Brain microvascular endothelial cell (primary cell): Measurements from ENCODE around the gene JAG2.

Experiments
- DNase-seq: peaks from one replicate; pipeline ENCODE4 v3.0.0-alpha.2; 2020
- H3K27ac ChIP-seq: fragments of 250-450 bp; sonication (Bioruptor Pico); 2 replicates; pipeline ENCODE4 v1.5.1; 2020; ENCODE audit warnings: mild to moderate bottlenecking, moderate library complexity
- H3K27me3 ChIP-seq: fragments of 250-450 bp; sonication (Bioruptor Pico); replicated peaks from 2 replicates; pipeline ENCODE4 v1.5.1; 2020; ENCODE audit warnings: mild to moderate bottlenecking
- H3K36me3 ChIP-seq: fragments of 250-450 bp; sonication (Bioruptor Pico); replicated peaks from 2 replicates; pipeline ENCODE4 v1.5.1; 2020; ENCODE audit warnings: mild to moderate bottlenecking
- H3K4me3 ChIP-seq: 2 replicates; pipeline ENCODE4 v1.5.1; 2011; ENCODE audit warnings: low read depth, mild to moderate bottlenecking, control low read depth, low read length, moderate library complexity
- CTCF ChIP-seq: IDR thresholded peaks from 2 replicates; pipeline ENCODE4 v1.5.1; 2011; ENCODE audit warnings: low read depth, mild to moderate bottlenecking, moderate library complexity, low read length, control low read depth, inconsistent platforms; ENCODE audit errors: missing control alignments
- in situ Hi-C: cut with HindIII; loops from 2 replicates; pipeline ENCODE4 v1.10.0; 2017; ENCODE audit warnings: low sequenced_read_pairs, low pct_ligation_motif_present

JAG2 gene

GRCh38 chr14:105209646-105210045 lies 41.1 kb upstream of the JAG2 start:
- TF ChIP-seq CTCF = no peak
- DNase-seq = no peak
- H3K27me3 ChIP-seq = no peaks in the 10 kb centered on the region
- H3K36me3 ChIP-seq = peaks cover 4% of the 10 kb centered on the region
- H3K4me3 ChIP-seq = no peak overlapping the region
- in situ Hi-C loops = no loop called here
- H3K27ac ChIP-seq = no peak overlapping the region

- Histone ChIP-seq H3K27ac (no peak overlapping the region), H3K4me3 (no peak overlapping the region), H3K27me3 (no peaks in the 10 kb centered on the region), H3K36me3 (peaks cover 4% of the 10 kb centered on the region)
- no peak for DNase-seq
- TF ChIP-seq CTCF = no peak
- in situ Hi-C loops = no loop called here
These were observed 40.5 kb upstream of the JAG2 start for GRCh38 chr14:105209091-105209490.

DNA sequence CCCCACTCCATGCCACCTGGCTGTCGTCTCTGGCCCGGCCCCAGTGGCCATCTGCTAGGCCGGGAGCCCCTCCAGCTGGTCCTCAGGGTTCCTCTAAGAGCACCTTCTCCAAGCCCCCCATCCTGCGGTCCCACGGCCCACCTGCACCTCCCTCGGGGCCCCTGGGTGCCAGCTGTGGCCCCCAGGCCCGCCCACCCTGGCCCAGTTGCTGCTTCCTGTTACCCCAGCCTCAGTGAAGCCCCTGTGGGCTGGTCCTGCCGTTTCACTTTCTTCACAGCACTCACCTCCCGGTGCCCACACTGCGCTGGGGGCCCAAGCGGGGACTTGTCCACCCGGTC lies 40.1 kb upstream of the JAG2 start:
- in situ Hi-C loops = no loop called here
- no peak overlapping the region for H3K27ac ChIP-seq
- peaks cover 4% of the 10 kb centered on the region for H3K36me3 ChIP-seq
- H3K4me3 ChIP-seq = no peak overlapping the region
- TF ChIP-seq CTCF = no peak
- DNase-seq = no peak
- no peaks in the 10 kb centered on the region for H3K27me3 ChIP-seq

DNA sequence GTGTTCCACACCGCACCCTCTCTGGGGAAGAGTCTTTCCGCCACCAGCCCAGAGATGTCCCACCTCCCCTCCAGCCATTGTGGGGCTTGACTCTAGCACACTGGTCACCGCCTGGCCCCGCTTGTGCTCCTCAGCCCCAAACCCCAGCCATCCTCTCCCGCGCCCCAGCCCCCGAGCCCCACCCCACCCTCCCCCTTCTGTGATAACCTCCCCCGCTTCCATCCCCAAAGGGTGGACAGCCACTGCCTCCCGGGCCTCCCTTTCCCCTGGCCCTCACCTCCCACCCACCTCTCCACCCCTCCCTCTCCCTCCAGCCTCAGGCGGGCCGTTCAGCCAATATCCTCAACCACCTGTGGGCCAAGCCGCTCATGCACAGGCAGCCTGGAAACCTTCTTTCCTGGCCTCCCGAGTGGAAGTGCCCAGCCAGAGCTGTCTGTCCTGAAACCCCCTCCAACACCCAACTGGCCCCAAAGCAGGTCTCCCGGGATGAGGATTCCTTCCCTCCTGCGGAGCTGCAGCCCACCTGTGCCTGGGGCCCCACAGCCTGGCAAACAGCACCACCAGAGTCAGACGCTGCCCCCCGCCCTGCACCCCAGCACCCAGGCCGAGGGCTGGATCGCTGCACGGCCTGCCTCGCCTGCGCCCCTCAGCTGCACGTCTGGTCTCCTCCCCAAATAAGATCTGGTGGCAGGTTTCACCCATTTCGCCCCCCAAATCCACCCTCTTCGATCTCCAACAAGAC lies 39.6 kb upstream of the JAG2 start:
- Histone ChIP-seq H3K27me3 (no peaks in the 10 kb centered on the region), H3K27ac (no peak overlapping the region), H3K4me3 (no peak overlapping the region), H3K36me3 (peaks cover 4% of the 10 kb centered on the region)
- DNase-seq = no peak
- TF ChIP-seq CTCF = no peak
- in situ Hi-C loops = no loop called here

DNA sequence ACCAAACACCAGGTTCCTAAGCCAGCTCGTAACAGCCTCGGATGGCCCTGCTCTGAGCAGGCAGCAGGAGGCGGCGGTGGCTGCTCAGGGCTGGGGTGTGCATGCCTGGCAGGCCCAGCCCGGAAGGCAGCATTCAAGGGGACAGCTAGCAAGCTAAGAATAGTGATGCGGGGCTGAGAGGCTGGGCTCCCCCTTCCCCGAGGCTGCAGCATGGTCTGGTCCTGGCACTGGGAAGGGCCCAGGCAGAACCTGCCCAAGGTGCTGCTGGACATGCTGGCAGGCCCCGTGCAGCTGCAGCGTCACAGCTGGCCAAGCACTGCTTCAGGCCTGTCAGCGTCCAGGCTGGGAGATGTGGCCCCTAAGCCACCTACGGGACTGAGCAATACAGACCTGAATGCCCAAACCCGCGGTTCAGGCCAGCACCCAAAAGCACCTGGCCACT lies 38.9 kb upstream of the JAG2 start:
- Histone ChIP-seq H3K36me3 (peaks cover 4% of the 10 kb centered on the region), H3K27me3 (no peaks in the 10 kb centered on the region), H3K27ac (no peak overlapping the region), H3K4me3 (no peak overlapping the region)
- TF ChIP-seq CTCF = no peak
- in situ Hi-C loops = no loop called here
- DNase-seq = no peak

DNA sequence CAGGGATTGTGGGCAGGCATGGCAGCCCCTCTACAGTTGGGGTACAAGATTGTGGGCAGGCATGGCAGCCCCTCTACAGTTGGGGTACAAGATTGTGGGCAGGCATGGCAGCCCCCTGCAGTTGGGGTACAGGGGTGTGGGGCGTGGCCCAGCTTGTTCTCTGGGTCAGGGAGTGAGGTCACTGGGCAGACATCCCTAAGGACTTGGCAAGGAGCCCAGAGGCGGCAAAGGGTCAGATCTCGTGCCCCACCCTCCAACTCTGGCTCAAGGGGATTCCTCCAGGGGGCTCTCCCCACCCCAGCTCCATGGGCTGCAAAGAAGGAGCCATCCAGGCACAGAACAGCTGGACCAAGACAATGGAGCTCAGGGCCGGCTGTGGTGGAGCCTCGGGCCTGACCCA lies 38.3 kb upstream of the JAG2 start:
- in situ Hi-C loops = no loop called here
- Histone ChIP-seq H3K27ac (no peak overlapping the region), H3K27me3 (no peaks in the 10 kb centered on the region), H3K4me3 (no peak overlapping the region), H3K36me3 (peaks cover 4% of the 10 kb centered on the region)
- DNase-seq = no peak
- no peak for TF ChIP-seq CTCF
